HCT116 (cell line): Measurements from ENCODE around the gene CELF2.

Experiments used
- EZH2phosphoT487 ChIP-seq: fragments of 200-600 bp; IDR thresholded peaks from 2 replicates; pipeline ENCODE4 v1.6.1; 2018; ENCODE audit warnings: antibody characterized with exemption, borderline replicate concordance
- POLR2A ChIP-seq: IDR thresholded peaks from 2 replicates; pipeline ENCODE4 v1.7.0; 2011; ENCODE audit warnings: borderline replicate concordance; ENCODE audit not compliant: insufficient read depth, insufficient read length; ENCODE audit errors: extremely low read depth
- POLR2AphosphoS5 ChIP-seq: IDR thresholded peaks from 2 replicates; pipeline ENCODE4 v1.6.1; 2011; ENCODE audit warnings: mild to moderate bottlenecking, low read depth, low read length, moderate library complexity
- RAD21 ChIP-seq: IDR thresholded peaks from 2 replicates; pipeline ENCODE4 v1.6.1; 2012; ENCODE audit warnings: low read depth, mild to moderate bottlenecking
- SIN3A ChIP-seq: IDR thresholded peaks from 2 replicates; pipeline ENCODE4 v1.6.1; 2012; ENCODE audit warnings: low read depth
- YY1 ChIP-seq: IDR thresholded peaks from 2 replicates; pipeline ENCODE4 v1.6.1; 2011; ENCODE audit warnings: low read length, low read depth, moderate library complexity, mild to moderate bottlenecking; ENCODE audit not compliant: insufficient replicate concordance; ENCODE audit errors: extremely low read depth
- ZNF274 ChIP-seq: fragments of 200-500 bp; sonication (Bioruptor generic); IDR thresholded peaks from 2 replicates; pipeline ENCODE4 v1.6.1; 2014; ENCODE audit warnings: mild to moderate bottlenecking, low read depth, low read length, inconsistent platforms
- TF ChIP-seq, protein P1 (sequence below), 3 experiments: fragments of 200-600 bp in 1 of 3; sonication (generic) in 1 of 3; IDR thresholded peaks in 2 of 3; conservative IDR thresholded peaks in 1 of 3; 2 replicates each; pipeline ENCODE4 v1.5.1; 2012 to 2017; ENCODE audit warnings: low read depth in 2 of 3, low read length in 2 of 3, antibody characterized with exemption in 1 of 3, borderline replicate concordance in 1 of 3, control low read depth in 1 of 3, mild to moderate bottlenecking in 1 of 3, mixed read lengths in 1 of 3, mixed run types in 1 of 3, moderate library complexity in 1 of 3; ENCODE audit not compliant: insufficient read depth in 1 of 3
- TF ChIP-seq, protein P2 (sequence below): IDR thresholded peaks from 2 replicates; pipeline ENCODE4 v1.6.1; 2012
- TF ChIP-seq, protein P3 (sequence below): IDR thresholded peaks from 2 replicates; pipeline ENCODE4 v1.6.1; 2012; ENCODE audit warnings: low read depth

DNA sequence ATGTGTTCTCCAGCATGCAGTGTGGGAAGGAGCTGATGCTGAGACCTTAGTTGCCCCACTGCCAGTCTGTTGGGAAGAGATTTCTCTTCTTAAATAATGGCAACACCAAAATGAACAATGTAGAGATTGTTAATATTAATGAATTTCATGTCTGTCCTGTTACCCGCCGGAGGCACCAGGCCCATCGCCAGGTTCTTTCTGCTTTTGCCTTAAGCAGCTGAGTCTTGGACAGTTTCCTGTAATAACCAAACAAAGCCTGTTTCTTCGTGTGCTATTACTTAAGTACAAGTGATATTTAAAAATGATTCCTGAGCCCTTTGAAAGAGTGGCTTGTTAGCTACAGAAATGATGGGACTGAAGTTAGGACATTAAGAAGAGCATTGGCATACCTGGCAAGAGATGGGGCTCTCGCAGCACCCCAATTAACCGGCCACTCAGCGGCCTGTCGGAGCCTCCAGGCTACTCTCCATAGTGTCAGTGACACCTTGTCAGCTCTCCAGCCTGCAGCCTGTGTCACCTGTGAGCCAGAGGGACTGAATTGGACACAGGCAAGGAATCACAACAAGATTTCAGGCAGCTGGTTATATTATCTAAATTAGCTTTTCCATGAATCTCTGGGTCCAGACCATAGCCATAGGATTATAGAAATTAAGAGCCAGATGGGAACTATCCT, 142.0 kb downstream of the CELF2 start:
- no peak for TF ChIP-seq SIN3A
- TF ChIP-seq, protein P1, sequence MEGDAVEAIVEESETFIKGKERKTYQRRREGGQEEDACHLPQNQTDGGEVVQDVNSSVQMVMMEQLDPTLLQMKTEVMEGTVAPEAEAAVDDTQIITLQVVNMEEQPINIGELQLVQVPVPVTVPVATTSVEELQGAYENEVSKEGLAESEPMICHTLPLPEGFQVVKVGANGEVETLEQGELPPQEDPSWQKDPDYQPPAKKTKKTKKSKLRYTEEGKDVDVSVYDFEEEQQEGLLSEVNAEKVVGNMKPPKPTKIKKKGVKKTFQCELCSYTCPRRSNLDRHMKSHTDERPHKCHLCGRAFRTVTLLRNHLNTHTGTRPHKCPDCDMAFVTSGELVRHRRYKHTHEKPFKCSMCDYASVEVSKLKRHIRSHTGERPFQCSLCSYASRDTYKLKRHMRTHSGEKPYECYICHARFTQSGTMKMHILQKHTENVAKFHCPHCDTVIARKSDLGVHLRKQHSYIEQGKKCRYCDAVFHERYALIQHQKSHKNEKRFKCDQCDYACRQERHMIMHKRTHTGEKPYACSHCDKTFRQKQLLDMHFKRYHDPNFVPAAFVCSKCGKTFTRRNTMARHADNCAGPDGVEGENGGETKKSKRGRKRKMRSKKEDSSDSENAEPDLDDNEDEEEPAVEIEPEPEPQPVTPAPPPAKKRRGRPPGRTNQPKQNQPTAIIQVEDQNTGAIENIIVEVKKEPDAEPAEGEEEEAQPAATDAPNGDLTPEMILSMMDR (IDR thresholded peaks at IDR 0.05 in 2 of 3, conservative IDR thresholded peaks at IDR 0.05 in 1 of 3; ENCODE audit: borderline replicate concordance in 1 of 3, insufficient read depth in 1 of 3, low read depth in 2 of 3, low read length in 2 of 3): no peak
- TF ChIP-seq, protein P2, sequence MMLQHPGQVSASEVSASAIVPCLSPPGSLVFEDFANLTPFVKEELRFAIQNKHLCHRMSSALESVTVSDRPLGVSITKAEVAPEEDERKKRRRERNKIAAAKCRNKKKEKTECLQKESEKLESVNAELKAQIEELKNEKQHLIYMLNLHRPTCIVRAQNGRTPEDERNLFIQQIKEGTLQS: no peak
- TF ChIP-seq POLR2AphosphoS5: no peak
- TF ChIP-seq RAD21: no peak
- TF ChIP-seq EZH2phosphoT487: no peak
- TF ChIP-seq, protein P3, sequence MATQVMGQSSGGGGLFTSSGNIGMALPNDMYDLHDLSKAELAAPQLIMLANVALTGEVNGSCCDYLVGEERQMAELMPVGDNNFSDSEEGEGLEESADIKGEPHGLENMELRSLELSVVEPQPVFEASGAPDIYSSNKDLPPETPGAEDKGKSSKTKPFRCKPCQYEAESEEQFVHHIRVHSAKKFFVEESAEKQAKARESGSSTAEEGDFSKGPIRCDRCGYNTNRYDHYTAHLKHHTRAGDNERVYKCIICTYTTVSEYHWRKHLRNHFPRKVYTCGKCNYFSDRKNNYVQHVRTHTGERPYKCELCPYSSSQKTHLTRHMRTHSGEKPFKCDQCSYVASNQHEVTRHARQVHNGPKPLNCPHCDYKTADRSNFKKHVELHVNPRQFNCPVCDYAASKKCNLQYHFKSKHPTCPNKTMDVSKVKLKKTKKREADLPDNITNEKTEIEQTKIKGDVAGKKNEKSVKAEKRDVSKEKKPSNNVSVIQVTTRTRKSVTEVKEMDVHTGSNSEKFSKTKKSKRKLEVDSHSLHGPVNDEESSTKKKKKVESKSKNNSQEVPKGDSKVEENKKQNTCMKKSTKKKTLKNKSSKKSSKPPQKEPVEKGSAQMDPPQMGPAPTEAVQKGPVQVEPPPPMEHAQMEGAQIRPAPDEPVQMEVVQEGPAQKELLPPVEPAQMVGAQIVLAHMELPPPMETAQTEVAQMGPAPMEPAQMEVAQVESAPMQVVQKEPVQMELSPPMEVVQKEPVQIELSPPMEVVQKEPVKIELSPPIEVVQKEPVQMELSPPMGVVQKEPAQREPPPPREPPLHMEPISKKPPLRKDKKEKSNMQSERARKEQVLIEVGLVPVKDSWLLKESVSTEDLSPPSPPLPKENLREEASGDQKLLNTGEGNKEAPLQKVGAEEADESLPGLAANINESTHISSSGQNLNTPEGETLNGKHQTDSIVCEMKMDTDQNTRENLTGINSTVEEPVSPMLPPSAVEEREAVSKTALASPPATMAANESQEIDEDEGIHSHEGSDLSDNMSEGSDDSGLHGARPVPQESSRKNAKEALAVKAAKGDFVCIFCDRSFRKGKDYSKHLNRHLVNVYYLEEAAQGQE: no peak
- no peak for TF ChIP-seq YY1
- no peak for TF ChIP-seq POLR2A
- no peak for TF ChIP-seq ZNF274
